Measurements from ENCODE around the gene CLEC4M.
"Not testable (repeated sequence)": the region's sequence is repeated elsewhere in the genome, so short reads cannot be mapped to it uniquely, and the experiment has no call there.

Gene CLEC4M

GRCh38 chr19:7739801-7740681 lies 23.0 kb upstream of the CLEC4M start:
- H3K4me3 ChIP-seq, result no peak overlapping the region

GRCh38 chr19:7740682-7741054 lies 22.4 kb upstream of the CLEC4M start:
- H3K4me3 ChIP-seq, result no peak overlapping the region
- peak overlapping the region in 1 of 21 experiments; percentile 50 for H3K27ac ChIP-seq

More at GRCh38 chr19:7739801-7740681, 23.0 kb upstream of the CLEC4M start:
- peak overlapping the region in 2 of 21 experiments; percentile 33 to 50 for H3K27ac ChIP-seq

GRCh38 chr19:7742575-7742974 lies 20.5 kb upstream of the CLEC4M start:
- Histone ChIP-seq H3K27ac (no peak overlapping the region), H3K4me3 (no peak overlapping the region)

GRCh38 chr19:7742991-7743390 lies 20.1 kb upstream of the CLEC4M start:
- Histone ChIP-seq H3K27ac (no peak overlapping the region), H3K4me3 (no peak overlapping the region)

GRCh38 chr19:7743425-7743841 lies 19.6 kb upstream of the CLEC4M start:
- H3K4me3 ChIP-seq, result no peak overlapping the region
- no peak overlapping the region for H3K27ac ChIP-seq

GRCh38 chr19:7744199-7744786 lies 18.8 kb upstream of the CLEC4M start:
- no peak overlapping the region for H3K27ac ChIP-seq
- no peak overlapping the region for H3K4me3 ChIP-seq

GRCh38 chr19:7744871-7745650 lies 18.0 kb upstream of the CLEC4M start:
- H3K4me3 ChIP-seq, result no peak overlapping the region
- H3K27ac ChIP-seq, result no peak overlapping the region

GRCh38 chr19:7746306-7746705 lies 16.7 kb upstream of the CLEC4M start:
- not testable (repeated sequence) for H3K4me3 ChIP-seq
- H3K27ac ChIP-seq, result peak overlapping the region in 4 of 21 experiments; percentile 1 to 54 (median 24)

GRCh38 chr19:7746903-7747884 lies 15.8 kb upstream of the CLEC4M start, which contains the start of gene CD209:
TSS of gene CD209 (minus strand) at chr19:7747534. CDS start at chr19:7747511, 23 bp downstream.
- H3K4me3 ChIP-seq, result peak within 1 kb of the TSS in 1 of 7 experiments; percentile 4
- H3K27ac ChIP-seq, result peak within 1 kb of the TSS in 7 of 21 experiments; percentile 1 to 54 (median 18)

- Histone ChIP-seq H3K4me3 (no peak overlapping the region), H3K27ac (no peak overlapping the region)
Observed at GRCh38 chr19:7748171-7748570, 14.9 kb upstream of the CLEC4M start.

- Histone ChIP-seq H3K4me3 (no peak overlapping the region), H3K27ac (no peak overlapping the region)
Observed at GRCh38 chr19:7748756-7749155, 14.3 kb upstream of the CLEC4M start.

GRCh38 chr19:7751157-7751783 lies 11.8 kb upstream of the CLEC4M start:
- Histone ChIP-seq H3K4me3 (no peak overlapping the region), H3K27ac (no peak overlapping the region)

- Histone ChIP-seq H3K4me3 (no peak overlapping the region), H3K27ac (no peak overlapping the region)
Observed at GRCh38 chr19:7756258-7756657, 6.8 kb upstream of the CLEC4M start.

GRCh38 chr19:7757358-7757757 lies 5.7 kb upstream of the CLEC4M start:
- no peak overlapping the region for H3K4me3 ChIP-seq

GRCh38 chr19:7759156-7759555 lies 3.9 kb upstream of the CLEC4M start:
- Histone ChIP-seq H3K4me3 (no peak overlapping the region), H3K27ac (no peak overlapping the region)

More at GRCh38 chr19:7757358-7757757, 5.7 kb upstream of the CLEC4M start:
- no peak overlapping the region for H3K27ac ChIP-seq

GRCh38 chr19:7763696-7764095 lies 653 bp downstream of the CLEC4M start:
- Histone ChIP-seq H3K27ac (no peak overlapping the region), H3K4me3 (no peak overlapping the region)

GRCh38 chr19:7764157-7764556 lies 1.1 kb downstream of the CLEC4M start:
- H3K27ac ChIP-seq, result not testable (repeated sequence)

GRCh38 chr19:7765043-7765442 lies 2.0 kb downstream of the CLEC4M start:
- H3K27ac ChIP-seq, H3K4me3 ChIP-seq: not testable (repeated sequence)

More at GRCh38 chr19:7764157-7764556, 1.1 kb downstream of the CLEC4M start:
- not testable (repeated sequence) for H3K4me3 ChIP-seq

GRCh38 chr19:7766535-7766934 lies 3.5 kb downstream of the CLEC4M start:
- Histone ChIP-seq H3K27ac (no peak overlapping the region), H3K4me3 (no peak overlapping the region)

Data from skin epidermis (tissue), 12 donors.